HepG2 (cell line): ENCODE measurements around the gene CYP19A1. TPM values are rescaled to one million over a fixed set of nuclear protein-coding genes. Genes with fewer than 3 reads are reported as not detected.

Experiments used
- ATAC-seq: fragments of 200-7000 bp; cut with Tn5 transposase; 3 replicates; pipeline ENCODE4 v1.9.1; 2020; ENCODE audit warnings: mild to moderate bottlenecking, moderate library complexity
- BruUV-seq: library from RNA; stranded (reverse); fragments of 400-500 nt; replicated peaks from 2 replicates; lab custom pipeline; 2021; lab: Mats Ljungman, UMichigan
- CTCF ChIA-PET: fragments of 300-600 bp; formaldehyde crosslinking; extraction: SDS; loops from one replicate; lab custom pipeline; 2021; ENCODE audit warnings: low total read pairs, inconsistent platforms, low intra/inter-chr PET ratio; lab: Yijun Ruan, JAX
- POLR2A ChIA-PET: fragments of 350-600 bp; sonication (Branson Sonifier 250); formaldehyde crosslinking; loops from one replicate; lab custom pipeline; 2020; ENCODE audit warnings: antibody characterized with exemption, inconsistent platforms; lab: Yijun Ruan, JAX
- DNase-seq: peaks from one replicate; pipeline ENCODE4 v3.0.0-alpha.2; 2015; ENCODE audit warnings: low spot score
- FAIRE-seq: peaks from 3 replicates; lab custom pipeline; 2011; peaks lifted over from hg19 to GRCh38; lab: Jason Lieb, UNC
- H2AFZ ChIP-seq: one replicate; pipeline ENCODE4 v1.6.1; 2011; ENCODE audit warnings: low read length, inconsistent platforms
- H3K27ac ChIP-seq: fragments of 300-600 bp; 3 replicates; pipeline ENCODE4 v1.8.0; 2011; ENCODE audit warnings: mixed run types, mild to moderate bottlenecking, mixed read lengths, low read length, inconsistent platforms; ENCODE audit not compliant: insufficient read depth; ENCODE audit errors: extremely low read length
- H3K27me3 ChIP-seq, 2 experiments: fragments of 200-600 bp in 1 of 2; 2 replicates in 1 of 2; 3 replicates in 1 of 2; pipeline versions ENCODE4 v1.6.0 to v1.8.0; 2011; ENCODE audit warnings: low read length in 2 of 2, mild to moderate bottlenecking in 2 of 2, moderate library complexity in 2 of 2, inconsistent platforms in 1 of 2; ENCODE audit not compliant: insufficient read depth in 2 of 2, control insufficient read depth in 1 of 2
- H3K36me3 ChIP-seq, 2 experiments: fragments of 200-600 bp in 1 of 2; replicated peaks in 1 of 2; 2 replicates in 1 of 2; 3 replicates in 1 of 2; pipeline versions ENCODE4 v1.5.1 to v1.8.0; 2011; ENCODE audit warnings: low read length in 2 of 2, inconsistent platforms in 1 of 2; ENCODE audit not compliant: insufficient read depth in 2 of 2, control insufficient read depth in 1 of 2
- H3K4me1 ChIP-seq: 2 replicates; pipeline ENCODE4 v1.5.1; 2012; ENCODE audit warnings: low read length, inconsistent platforms; ENCODE audit not compliant: insufficient read depth
- H3K4me2 ChIP-seq: 2 replicates; pipeline ENCODE4 v1.6.0; 2011; ENCODE audit warnings: low read depth, low read length, inconsistent platforms
- H3K4me3 ChIP-seq, 3 experiments: fragments of 200-600 bp in 1 of 3; sonication (generic), shearing (Covaris generic) in 1 of 3; replicated peaks in 1 of 3; 2 replicates each; pipeline ENCODE4 v1.5.1; 2011 to 2016; ENCODE audit warnings: low read length in 3 of 3, inconsistent platforms in 2 of 3, low read depth in 2 of 3, mild to moderate bottlenecking in 2 of 3, control low read depth in 1 of 3, mixed read lengths in 1 of 3; ENCODE audit not compliant: insufficient read depth in 1 of 3
- H3K79me2 ChIP-seq: one replicate; pipeline ENCODE4 v1.6.1; 2011; ENCODE audit warnings: low read length, inconsistent platforms; ENCODE audit not compliant: insufficient read depth
- H3K9ac ChIP-seq: 2 replicates; pipeline ENCODE4 v1.6.0; 2011; ENCODE audit warnings: mild to moderate bottlenecking, low read depth, low read length, inconsistent platforms; ENCODE audit not compliant: insufficient read depth
- H3K9me3 ChIP-seq: 2 replicates; pipeline ENCODE4 v1.5.1; 2012; ENCODE audit warnings: mild to moderate bottlenecking, low read length
- H4K20me1 ChIP-seq: 2 replicates; pipeline ENCODE4 v1.6.0; 2011; ENCODE audit warnings: inconsistent platforms, mild to moderate bottlenecking, low read length, moderate library complexity; ENCODE audit not compliant: insufficient read depth
- ARID4A ChIP-seq: sonication (generic); formaldehyde crosslinking; IDR thresholded peaks from 2 replicates; pipeline ENCODE4 v1.5.0; 2020; ENCODE audit warnings: mild to moderate bottlenecking, missing genetic modification reagents, borderline replicate concordance
- EZH2 ChIP-seq: conservative IDR thresholded peaks from 2 replicates; pipeline ENCODE4 v1.6.1; 2012; ENCODE audit warnings: mild to moderate bottlenecking, low read depth, low read length, moderate library complexity
- GATAD1 ChIP-seq: IDR thresholded peaks from 2 replicates; pipeline ENCODE4 v1.6.1; 2016; ENCODE audit warnings: missing genetic modification reagents, missing compliant biosample characterization
- ZSCAN31 ChIP-seq: sonication (generic); formaldehyde crosslinking; IDR thresholded peaks from 2 replicates; pipeline ENCODE4 v1.5.0; 2020; ENCODE audit warnings: low read depth, mild to moderate bottlenecking, missing genetic modification reagents
- WGBS: methylation state at CpG from one replicate; pipeline ENCODE4 v1.1.6; 2017; ENCODE audit warnings: low lambda C conversion rate; 5-methylcytosine and 5-hydroxymethylcytosine counted together
- in situ Hi-C: cut with HindIII; loops from 2 replicates; pipeline ENCODE4 v1.10.0; 2017; ENCODE audit warnings: low pct_unique_long_range_greater_than_20kb; ENCODE audit not compliant: extremely low pct_ligation_motif_present
- intact Hi-C: fragments of 100-400 bp; cut with micrococcal nuclease; formaldehyde crosslinking; loops from one replicate; pipeline ENCODE4 v1.10.0; 2022; ENCODE audit not compliant: unreplicated experiment
- polyA plus RNA-seq, 8 experiments: library from polyadenylated mRNA; depleted of rRNA in 3 of 8; stranded (reverse) in 7 of 8; unstranded in 1 of 8; fragments of >200 nt; fragmentation: Illumina TruSeq in 4 of 8; extraction: Trizol in 4 of 8; gene quantifications; 2 replicates each; pipeline versions ENCODE4 v1.2.1 to v1.2.3, GENCODE V29; 2011 to 2016; ENCODE audit warnings: low read depth in 4 of 8, missing spikeins in 1 of 8, mixed read lengths in 1 of 8; ENCODE audit not compliant: insufficient read depth in 1 of 8
- total RNA-seq, 5 experiments: library from RNA; depleted of rRNA; stranded (reverse); fragments of >200 nt; fragmentation: Illumina TruSeq; extraction: Trizol; gene quantifications; 2 replicates each; pipeline ENCODE4 v1.2.3, GENCODE V29; 2016; ENCODE audit warnings: low read depth in 1 of 5

CYP19A1 gene
- total and polyA plus RNA-seq, 2 of the 13 experiments (the other 11 are each of a cell fraction or from before 2014, with no cell fraction given), result 10.9 to 23.0 TPM

- no peak for TF ChIP-seq ARID4A
These were observed 15.6 kb downstream of the CYP19A1 start (continued) for GRCh38 chr15:51322621-51323296.

GRCh38 chr15:51321316-51321715 lies 17.1 kb downstream of the CYP19A1 start:
- Histone ChIP-seq H3K9me3 (no peaks in the 10 kb centered on the region), H3K36me3 (no peaks in the 10 kb centered on the region)
- WGBS, result 86% methylated on average over 4 of the region's 4 CpGs
- TF ChIP-seq ZSCAN31 (CRISPR knock-in tag), result no peak
- no peak for TF ChIP-seq GATAD1
- no peak for TF ChIP-seq EZH2
- TF ChIP-seq, all 625 proteins: peak for 0
- H3K27ac ChIP-seq, result no peak overlapping the region
- no peak for ATAC-seq
- no peak overlapping the region for H2AFZ ChIP-seq
- no peak overlapping the region for H3K4me3 ChIP-seq
- POLR2A ChIA-PET, result no interaction called here
- in situ Hi-C loops (no loop called here), intact Hi-C loops (no loop called here)
- no peaks in the 10 kb centered on the region for H3K27me3 ChIP-seq
- no peak for DNase-seq
- H3K4me1 ChIP-seq, result peaks cover 52% of the 10 kb centered on the region
- no peaks in the 10 kb centered on the region for H3K79me2 ChIP-seq
- no peaks in the 10 kb centered on the region for H4K20me1 ChIP-seq
- CTCF ChIA-PET, result no interaction called here
- no peak overlapping the region for H3K4me2 ChIP-seq
- no peak overlapping the region for H3K9ac ChIP-seq
- BruUV-seq, result no TSS peak
- no peak for FAIRE-seq
